Body of pancreas (tissue), 4 donors: Measurements from ENCODE around the gene KRTAP5-3. TPM values are rescaled to one million over a fixed set of nuclear protein-coding genes. Genes with fewer than 3 reads are reported as not detected.

Source experiments
- ATAC-seq: fragments of 150-250 bp; one replicate; pipeline ENCODE4 v1.9.1; 2016
- DNase-seq, 4 donors: peaks; one replicate each; pipeline ENCODE4 v3.0.0-alpha.2; 2019
- H3K27ac ChIP-seq, 4 donors: fragments of 200-600 bp; sonication (generic); 1 replicate in 3 of 4; 2 replicates in 1 of 4; pipeline versions ENCODE4 v1.5.1 to v1.6.1; 2016 to 2019; ENCODE audit warnings: mild to moderate bottlenecking in 1 of 4, mixed read lengths in 1 of 4, moderate library complexity in 1 of 4
- H3K27me3 ChIP-seq, 2 donors: fragments of 200-600 bp; sonication (generic); one replicate each; pipeline ENCODE4 v1.6.0; 2016; ENCODE audit warnings: mild to moderate bottlenecking in 1 of 2
- H3K36me3 ChIP-seq, 2 donors: fragments of 200-600 bp; sonication (generic); replicated peaks in 1 of 2; 2 replicates each; pipeline ENCODE4 v1.5.1; 2016; ENCODE audit warnings: low read depth in 2 of 2; ENCODE audit not compliant: insufficient read depth in 1 of 2
- H3K4me1 ChIP-seq: fragments of 200-600 bp; sonication (generic); one replicate; pipeline ENCODE4 v1.6.0; 2016
- H3K4me3 ChIP-seq, 2 donors: fragments of 200-600 bp; sonication (generic); 1 replicate in 1 of 2; 2 replicates in 1 of 2; pipeline ENCODE4 v1.5.1; 2016 to 2019
- H3K9me3 ChIP-seq, 3 donors: fragments of 200-600 bp; sonication (generic); 1 replicate in 2 of 3; 2 replicates in 1 of 3; pipeline ENCODE4 v1.5.1; 2016
- CTCF ChIP-seq, 7 experiments: fragments of 450-650 bp in 4 of 7; fragments of 200-600 bp in 3 of 7; sonication (generic) in 3 of 7; IDR thresholded peaks; one replicate each; pipeline ENCODE4 v1.5.1; 2016 to 2019; ENCODE audit warnings: antibody characterized with exemption in 7 of 7
- POLR2A ChIP-seq, 3 donors: fragments of 450-650 bp; IDR thresholded peaks; one replicate each; pipeline ENCODE4 v1.6.1; 2016; ENCODE audit warnings: antibody characterized with exemption in 3 of 3, mild to moderate bottlenecking in 2 of 3
- WGBS, 2 donors: methylation state at CpG; one replicate each; pipeline ENCODE4 v1.1.5; 2017; 5-methylcytosine and 5-hydroxymethylcytosine counted together
- intact Hi-C: fragments of 100-400 bp; cut with DNase I; formaldehyde crosslinking; loops from one replicate; pipeline ENCODE4 v1.15.1; 2023
- total RNA-seq, 2 donors: library from RNA; depleted of rRNA; stranded (reverse); fragments of >200 nt; gene quantifications; one replicate each; pipeline ENCODE4 v1.1.0, GENCODE V29; 2016

KRTAP5-3 gene
- total RNA-seq, 2 donors from 2014 or later = not detected

GRCh38 chr11:1573077-1573902 is 35.0 kb downstream of the KRTAP5-3 start:
- 1 to 4% methylated on average over 22 to 31 of the region's 37 CpGs for WGBS, 2 donors
- Histone ChIP-seq H3K27me3 (no peaks in the 10 kb centered on the region), H3K4me1 (peaks cover 47% of the 10 kb centered on the region), H3K4me3 (peak overlapping the region; percentile 13 to 84), H3K36me3 (no peaks in the 10 kb centered on the region), H3K9me3 (no peaks in the 10 kb centered on the region), H3K27ac (peak overlapping the region; percentile 86 to 100 (median 94))
- peak in 1 of 7 experiments; percentile 1 for TF ChIP-seq CTCF (IDR thresholded peaks at IDR 0.05)
- no peak for TF ChIP-seq POLR2A (IDR thresholded peaks at IDR 0.05)
- DNase-seq (peak; percentile 66 to 78 (median 71)), ATAC-seq (peak; percentile 30)
- intact Hi-C loops = no loop called here

GRCh38 chr11:1572197-1573076 is 35.8 kb downstream of the KRTAP5-3 start, which contains the start of gene DUSP8:
Gene DUSP8, minus strand, starts transcription at chr11:1572271. Its CDS starts 6,445 bp downstream, at chr11:1565826.
- Histone ChIP-seq H3K4me3 (peak within 1 kb of the TSS; percentile 41 to 84), H3K36me3 (no peaks in the 10 kb centered on the region), H3K27me3 (no peaks in the 10 kb centered on the region), H3K27ac (peak within 1 kb of the TSS; percentile 86 to 100 (median 94)), H3K4me1 (peaks cover 56% of the 10 kb centered on the region), H3K9me3 (no peaks in the 10 kb centered on the region)
- peak; percentile 95 to 97 (median 97) for DNase-seq
- intact Hi-C loops = no loop called here
- peak; percentile 44 to 78 (median 62) for TF ChIP-seq POLR2A (IDR thresholded peaks at IDR 0.05)
- TF ChIP-seq CTCF (IDR thresholded peaks at IDR 0.05) = no peak
- ATAC-seq = peak; percentile 71
- WGBS, 2 donors = 0 to 1% methylated on average over 9 to 103 of the region's 124 CpGs

GRCh38 chr11:1571760-1572196 is 36.5 kb downstream of the KRTAP5-3 start:
- Histone ChIP-seq H3K4me3 (peak overlapping the region in 1 of 2 donors; percentile 26), H3K36me3 (no peaks in the 10 kb centered on the region), H3K27ac (peak overlapping the region; percentile 72 to 88 (median 82)), H3K9me3 (no peaks in the 10 kb centered on the region), H3K4me1 (peaks cover 62% of the 10 kb centered on the region), H3K27me3 (no peaks in the 10 kb centered on the region)
- 0% methylated on average over 5 to 32 of the region's 91 CpGs for WGBS, 2 donors
- no peak for TF ChIP-seq POLR2A (IDR thresholded peaks at IDR 0.05)
- no peak for TF ChIP-seq CTCF (IDR thresholded peaks at IDR 0.05)
- DNase-seq = no peak
- ATAC-seq = no peak
- intact Hi-C loops = no loop called here

GRCh38 chr11:1570896-1571759 is 37.1 kb downstream of the KRTAP5-3 start:
- WGBS, 2 donors = 10% methylated on average over 42 of the region's 58 CpGs; no CpG with 5 or more reads in 1 of the 2 donors
- H3K4me1 ChIP-seq = peaks cover 63% of the 10 kb centered on the region
- intact Hi-C loops = no loop called here

More at GRCh38 chr11:1570896-1571759, 37.1 kb downstream of the KRTAP5-3 start:
- H3K9me3 ChIP-seq = no peaks in the 10 kb centered on the region
- DNase-seq = peak; percentile 46 to 71 (median 60)
- ATAC-seq = no peak
- peak overlapping the region; percentile 72 to 88 (median 78) for H3K27ac ChIP-seq
- TF ChIP-seq POLR2A (IDR thresholded peaks at IDR 0.05) (peak; percentile 41 to 51 (median 46)), CTCF (IDR thresholded peaks at IDR 0.05) (no peak)
- no peaks in the 10 kb centered on the region for H3K27me3 ChIP-seq
- H3K4me3 ChIP-seq = peak overlapping the region; percentile 26 to 41
- H3K36me3 ChIP-seq = no peaks in the 10 kb centered on the region
